Mesothelial cell of epicardium (in vitro differentiated cells): ENCODE data around the gene NSFL1C. TPM values are rescaled to one million over a fixed set of nuclear protein-coding genes. Genes with fewer than 3 reads are reported as not detected.

Experiments
- DNase-seq, 2 experiments: peaks; one replicate each; pipeline ENCODE4 v3.0.0; 2021; ENCODE audit warnings: low spot score in 2 of 2; ENCODE audit not compliant: unreplicated experiment in 2 of 2
- H3K27ac Mint-ChIP-seq: 2 replicates; pipeline ENCODE4 v1.8.0; 2021; ENCODE audit warnings: mixed read lengths
- H3K27me3 Mint-ChIP-seq: 2 replicates; pipeline ENCODE4 v1.8.0; 2021; ENCODE audit warnings: low read depth, mixed read lengths
- H3K36me3 Mint-ChIP-seq: 2 replicates; pipeline ENCODE4 v1.8.0; 2021; ENCODE audit warnings: mixed read lengths
- H3K4me1 Mint-ChIP-seq: 2 replicates; pipeline ENCODE4 v1.8.0; 2021; ENCODE audit warnings: mixed read lengths
- H3K4me3 Mint-ChIP-seq: 2 replicates; pipeline ENCODE4 v1.8.0; 2021; ENCODE audit warnings: mild to moderate bottlenecking, moderate library complexity, mixed read lengths
- H3K9me3 Mint-ChIP-seq: 2 replicates; pipeline ENCODE4 v1.8.0; 2021; ENCODE audit warnings: mixed read lengths
- total RNA-seq: library from RNA; stranded (reverse); gene quantifications from 3 replicates; pipeline ENCODE4 v1.2.1, GENCODE V29; 2021
- TF ChIP-seq, protein P1 (sequence below): fragments of 200-600 bp; sonication (generic); IDR thresholded peaks from one replicate; pipeline ENCODE4 v1.5.0; 2021; ENCODE audit warnings: antibody characterized with exemption; ENCODE audit not compliant: unreplicated experiment

The NSFL1C gene
- total RNA-seq, 1 donor from 2014 or later, result 74.8 TPM

DNA sequence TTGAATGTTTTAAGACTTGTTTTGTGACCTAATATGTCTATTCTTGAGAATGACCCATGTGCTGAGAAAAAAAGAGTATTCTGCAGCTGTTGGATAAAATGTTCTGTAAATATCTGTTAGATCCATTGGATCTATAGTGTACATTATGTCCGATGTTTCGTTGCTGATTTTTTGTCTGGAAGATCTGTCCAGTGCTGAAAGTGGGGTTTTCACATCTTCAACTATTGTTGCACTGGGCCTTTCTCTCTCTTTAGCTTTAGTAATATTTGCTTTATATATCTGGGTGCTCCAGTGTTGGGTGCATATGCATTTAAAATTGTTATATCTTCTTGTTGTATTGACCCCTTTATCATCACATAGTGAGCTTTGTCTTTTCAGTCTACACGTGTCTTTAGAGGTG is 30.3 kb upstream of the NSFL1C start:
- H3K4me3 Mint-ChIP-seq, result no peak overlapping the region
- peaks cover 4% of the 10 kb centered on the region for H3K4me1 Mint-ChIP-seq
- TF ChIP-seq, protein P1, sequence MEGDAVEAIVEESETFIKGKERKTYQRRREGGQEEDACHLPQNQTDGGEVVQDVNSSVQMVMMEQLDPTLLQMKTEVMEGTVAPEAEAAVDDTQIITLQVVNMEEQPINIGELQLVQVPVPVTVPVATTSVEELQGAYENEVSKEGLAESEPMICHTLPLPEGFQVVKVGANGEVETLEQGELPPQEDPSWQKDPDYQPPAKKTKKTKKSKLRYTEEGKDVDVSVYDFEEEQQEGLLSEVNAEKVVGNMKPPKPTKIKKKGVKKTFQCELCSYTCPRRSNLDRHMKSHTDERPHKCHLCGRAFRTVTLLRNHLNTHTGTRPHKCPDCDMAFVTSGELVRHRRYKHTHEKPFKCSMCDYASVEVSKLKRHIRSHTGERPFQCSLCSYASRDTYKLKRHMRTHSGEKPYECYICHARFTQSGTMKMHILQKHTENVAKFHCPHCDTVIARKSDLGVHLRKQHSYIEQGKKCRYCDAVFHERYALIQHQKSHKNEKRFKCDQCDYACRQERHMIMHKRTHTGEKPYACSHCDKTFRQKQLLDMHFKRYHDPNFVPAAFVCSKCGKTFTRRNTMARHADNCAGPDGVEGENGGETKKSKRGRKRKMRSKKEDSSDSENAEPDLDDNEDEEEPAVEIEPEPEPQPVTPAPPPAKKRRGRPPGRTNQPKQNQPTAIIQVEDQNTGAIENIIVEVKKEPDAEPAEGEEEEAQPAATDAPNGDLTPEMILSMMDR, result no peak
- H3K27ac Mint-ChIP-seq, result no peak overlapping the region
- no peaks in the 10 kb centered on the region for H3K36me3 Mint-ChIP-seq
- no peak for DNase-seq
- peaks cover 26% of the 10 kb centered on the region for H3K27me3 Mint-ChIP-seq
- peaks cover 40% of the 10 kb centered on the region for H3K9me3 Mint-ChIP-seq

DNA sequence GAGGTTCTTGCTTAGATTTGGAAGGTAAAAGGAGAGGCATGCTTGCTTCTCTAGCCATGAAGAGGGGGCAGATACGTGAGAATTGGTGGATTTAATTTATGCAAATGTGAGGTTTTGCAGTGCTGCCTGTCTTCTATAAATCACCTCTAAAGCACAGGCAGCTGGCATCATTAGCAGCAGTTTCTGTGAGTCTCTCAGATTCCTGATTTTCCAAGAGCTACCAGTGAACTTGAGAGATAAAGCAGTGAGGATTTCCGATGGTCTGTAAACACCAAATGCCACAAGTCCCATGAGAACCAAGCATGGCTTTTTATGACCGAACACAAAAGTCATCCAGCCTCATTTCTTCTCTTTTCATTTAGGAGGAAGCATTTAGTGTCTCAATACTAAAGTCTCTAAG is 27.8 kb upstream of the NSFL1C start:
- TF ChIP-seq, protein P1, result no peak
- H3K9me3 Mint-ChIP-seq, result peaks cover 24% of the 10 kb centered on the region
- peaks cover 43% of the 10 kb centered on the region for H3K27me3 Mint-ChIP-seq

DNA sequence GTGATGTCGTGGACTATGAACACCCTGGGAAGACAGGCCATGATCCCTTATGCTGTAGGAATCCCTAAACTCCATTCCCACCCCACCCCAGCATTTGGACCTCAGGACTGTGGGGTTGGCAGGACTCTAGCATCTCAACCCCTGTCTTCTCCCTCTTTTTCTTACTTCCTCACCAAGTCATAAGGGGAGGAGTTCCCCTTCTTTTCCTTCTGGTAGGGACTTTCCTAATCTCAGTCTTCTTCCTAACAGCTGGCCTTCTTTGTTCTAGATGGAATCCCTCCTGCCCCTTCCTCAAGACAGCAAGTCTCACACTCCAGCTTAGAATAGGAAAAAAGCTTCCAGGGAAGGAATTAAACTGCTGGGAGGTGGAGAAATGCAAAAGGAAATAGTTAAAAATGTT is 26.9 kb upstream of the NSFL1C start:
- TF ChIP-seq, protein P1, result no peak
- no peak for DNase-seq
- Mint-ChIP-seq H3K27me3 (peaks cover 52% of the 10 kb centered on the region), H3K4me3 (no peak overlapping the region), H3K27ac (no peak overlapping the region), H3K9me3 (peaks cover 19% of the 10 kb centered on the region), H3K36me3 (no peaks in the 10 kb centered on the region), H3K4me1 (no peaks in the 10 kb centered on the region)

More for the DNA sequence above, 27.8 kb upstream of the NSFL1C start:
- DNase-seq, result no peak
- no peaks in the 10 kb centered on the region for H3K4me1 Mint-ChIP-seq
- no peak overlapping the region for H3K27ac Mint-ChIP-seq
- no peak overlapping the region for H3K4me3 Mint-ChIP-seq
- H3K36me3 Mint-ChIP-seq, result no peaks in the 10 kb centered on the region

DNA sequence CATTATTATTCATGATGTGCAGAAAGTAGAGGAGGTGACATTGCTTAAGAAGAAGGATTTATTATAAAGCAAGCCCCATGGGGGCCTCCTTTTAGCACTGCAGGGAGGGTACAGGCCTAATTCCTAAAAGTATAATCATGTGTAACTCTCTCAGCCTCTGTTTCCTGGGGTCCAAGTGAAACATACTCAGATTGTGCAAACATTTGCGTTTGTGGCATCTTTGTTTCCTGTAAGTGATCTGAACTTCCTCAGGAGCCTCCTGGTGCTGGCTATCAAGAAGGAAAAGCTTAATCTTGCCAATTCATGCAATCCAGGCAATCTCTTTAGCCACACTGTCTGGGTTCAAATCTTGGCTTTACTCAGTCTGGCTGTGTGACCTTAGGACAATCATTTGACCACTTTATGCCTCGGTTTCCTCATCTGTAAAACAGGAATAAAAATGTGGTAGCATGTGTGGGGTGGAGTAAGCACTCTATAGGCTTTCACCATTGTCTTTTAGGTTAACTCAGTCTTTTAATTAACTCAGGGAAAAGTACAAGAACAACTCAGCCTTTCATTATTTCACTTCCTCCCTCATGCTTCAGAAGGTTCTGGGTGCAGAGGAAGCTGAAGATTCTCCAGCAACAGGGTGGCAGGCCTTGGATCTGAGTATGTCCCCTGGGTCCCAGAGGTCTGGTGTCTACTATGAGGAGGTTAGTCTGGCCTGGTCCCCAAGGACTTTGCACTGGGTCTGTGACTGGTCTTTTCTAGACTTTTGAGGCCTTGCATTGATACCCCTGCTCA is 25.4 kb upstream of the NSFL1C start:
- Mint-ChIP-seq H3K4me3 (no peak overlapping the region), H3K27me3 (peaks cover 66% of the 10 kb centered on the region), H3K36me3 (no peaks in the 10 kb centered on the region), H3K27ac (no peak overlapping the region), H3K4me1 (no peaks in the 10 kb centered on the region), H3K9me3 (peaks cover 7% of the 10 kb centered on the region)
- no peak for DNase-seq
- TF ChIP-seq, protein P1, result no peak

DNA sequence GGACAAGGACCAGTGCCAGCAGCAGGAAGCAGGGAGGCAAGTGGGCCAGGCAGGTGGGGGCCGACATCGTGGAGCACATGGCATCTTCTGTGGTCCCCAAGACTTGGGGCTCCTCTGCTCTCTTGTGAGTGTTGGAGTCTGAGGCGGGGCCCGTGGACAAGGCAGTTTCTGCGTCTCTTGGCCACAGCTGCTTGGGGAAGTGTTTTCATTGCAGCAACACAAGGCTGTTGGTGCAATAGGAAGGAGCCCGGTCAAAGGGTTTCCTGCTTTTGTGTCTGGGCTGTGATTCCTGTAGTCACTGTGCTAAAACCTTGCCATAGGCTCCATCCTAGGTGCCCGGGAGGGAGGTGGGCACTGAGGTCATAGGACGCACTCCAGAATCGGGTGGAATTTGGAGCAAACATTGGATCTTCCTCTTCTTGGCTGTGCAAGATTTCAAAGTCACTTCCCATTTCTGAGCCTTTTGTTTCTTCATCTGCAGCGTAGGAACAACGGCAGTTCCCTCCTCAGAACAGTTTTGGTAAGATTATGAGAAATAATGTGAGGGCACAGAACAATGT is 24.7 kb upstream of the NSFL1C start, which contains the start of gene SIRPB2:
TSS of gene SIRPB2 (minus strand) at position 140 of the 560 bp plus-strand sequence. CDS start at position 79, 61 bp downstream.
- no peak within 1 kb of the TSS for H3K4me3 Mint-ChIP-seq
- peaks cover 69% of the 10 kb centered on the region for H3K27me3 Mint-ChIP-seq
- no peaks in the 10 kb centered on the region for H3K4me1 Mint-ChIP-seq
- H3K36me3 Mint-ChIP-seq, result no peaks in the 10 kb centered on the region
- TF ChIP-seq, protein P1, result no peak
- no peak within 1 kb of the TSS for H3K27ac Mint-ChIP-seq
- H3K9me3 Mint-ChIP-seq, result no peaks in the 10 kb centered on the region
- DNase-seq, result no peak
